ENCODE data around the gene RFX2.

Gene RFX2

GRCh38 chr19:6103217-6103644 lies 7.1 kb downstream of the RFX2 start:
- H3K4me3 ChIP-seq (replicated peaks; ENCODE audit: low read depth, low read length) = no peak overlapping the region
- no peaks in the 10 kb centered on the region for H3K27me3 ChIP-seq (replicated peaks; ENCODE audit: control insufficient read depth, insufficient read depth, low read length)
- DNase-seq (ENCODE audit: extremely low read depth, insufficient read length) = no peak
- H3K36me3 ChIP-seq (ENCODE audit: control insufficient read depth, insufficient read depth, low read length) = no peaks in the 10 kb centered on the region
- TF ChIP-seq CTCF (IDR thresholded peaks at IDR 0.05; ENCODE audit: insufficient read depth, low read length, poor library complexity, severe bottlenecking) = no peak

GRCh38 chr19:6101991-6102390 lies 8.3 kb downstream of the RFX2 start:
- Histone ChIP-seq H3K4me3 (replicated peaks; ENCODE audit: low read depth, low read length) (no peak overlapping the region), H3K27me3 (replicated peaks; ENCODE audit: control insufficient read depth, insufficient read depth, low read length) (no peaks in the 10 kb centered on the region), H3K36me3 (ENCODE audit: control insufficient read depth, insufficient read depth, low read length) (no peaks in the 10 kb centered on the region)
- TF ChIP-seq CTCF (IDR thresholded peaks at IDR 0.05; ENCODE audit: insufficient read depth, low read length, poor library complexity, severe bottlenecking) = no peak
- DNase-seq (ENCODE audit: extremely low read depth, insufficient read length) = no peak

GRCh38 chr19:6101291-6101825 lies 8.9 kb downstream of the RFX2 start:
- H3K36me3 ChIP-seq (ENCODE audit: control insufficient read depth, insufficient read depth, low read length) = no peaks in the 10 kb centered on the region
- TF ChIP-seq CTCF (IDR thresholded peaks at IDR 0.05; ENCODE audit: insufficient read depth, low read length, poor library complexity, severe bottlenecking) = no peak
- no peak for DNase-seq (ENCODE audit: extremely low read depth, insufficient read length)
- H3K27me3 ChIP-seq (replicated peaks; ENCODE audit: control insufficient read depth, insufficient read depth, low read length) = no peaks in the 10 kb centered on the region
- no peak overlapping the region for H3K4me3 ChIP-seq (replicated peaks; ENCODE audit: low read depth, low read length)

- Histone ChIP-seq H3K27me3 (replicated peaks; ENCODE audit: control insufficient read depth, insufficient read depth, low read length) (no peaks in the 10 kb centered on the region), H3K4me3 (replicated peaks; ENCODE audit: low read depth, low read length) (peak overlapping the region; percentile 28), H3K36me3 (ENCODE audit: control insufficient read depth, insufficient read depth, low read length) (no peaks in the 10 kb centered on the region)
- DNase-seq (ENCODE audit: extremely low read depth, insufficient read length) = peak; percentile 59
- TF ChIP-seq CTCF (IDR thresholded peaks at IDR 0.05; ENCODE audit: insufficient read depth, low read length, poor library complexity, severe bottlenecking) = peak; percentile 25
Observed at GRCh38 chr19:6100284-6100915, 9.9 kb downstream of the RFX2 start.

GRCh38 chr19:6099599-6099998 lies 10.7 kb downstream of the RFX2 start:
- no peaks in the 10 kb centered on the region for H3K27me3 ChIP-seq (replicated peaks; ENCODE audit: control insufficient read depth, insufficient read depth, low read length)
- no peaks in the 10 kb centered on the region for H3K36me3 ChIP-seq (ENCODE audit: control insufficient read depth, insufficient read depth, low read length)
- no peak for TF ChIP-seq CTCF (IDR thresholded peaks at IDR 0.05; ENCODE audit: insufficient read depth, low read length, poor library complexity, severe bottlenecking)
- no peak for DNase-seq (ENCODE audit: extremely low read depth, insufficient read length)
- H3K4me3 ChIP-seq (replicated peaks; ENCODE audit: low read depth, low read length) = no peak overlapping the region
